Measurements from ENCODE around the gene ALDH1L1.
"Not testable (repeated sequence)": the region's sequence is repeated elsewhere in the genome, so short reads cannot be mapped to it uniquely, and the experiment has no call there.

The ALDH1L1 gene

DNA sequence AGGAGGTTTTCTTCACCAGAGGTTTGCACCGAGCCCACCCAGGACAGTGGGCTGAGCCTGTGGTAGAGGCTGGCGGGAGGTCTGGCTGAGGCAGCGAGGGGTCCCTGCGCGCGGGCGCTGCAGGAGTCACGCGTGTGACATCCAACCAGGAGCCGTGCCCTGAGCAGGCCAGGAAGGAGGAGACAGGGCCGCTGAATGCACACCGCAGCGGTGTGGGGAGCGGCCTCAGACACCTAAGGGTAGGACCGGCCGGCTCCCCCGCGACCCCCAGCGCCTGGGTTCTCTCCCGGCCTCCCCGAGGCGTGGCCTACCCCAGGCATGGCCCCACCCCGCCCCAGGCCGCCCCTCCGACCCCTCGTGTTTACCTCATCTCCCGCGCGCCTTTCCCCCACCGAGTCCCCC is 96.9 kb downstream of the ALDH1L1 start:
- DNase-seq (ENCODE audit: low read depth) = peak; percentile 58

DNA sequence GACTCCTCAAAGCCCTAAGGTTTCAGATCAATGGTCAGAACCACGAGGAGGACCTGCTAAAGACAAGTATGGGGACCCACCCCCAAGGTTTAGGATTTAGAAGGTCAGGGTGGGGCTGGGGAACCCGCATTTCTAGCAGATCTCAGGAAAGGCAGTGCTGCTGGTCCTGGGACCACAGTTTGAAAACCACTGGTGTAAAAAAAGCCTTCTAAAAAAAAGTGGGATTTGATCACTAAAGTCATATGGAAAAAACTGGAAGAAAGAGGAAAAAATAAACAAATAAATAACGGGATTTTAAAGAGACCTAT is 97.3 kb downstream of the ALDH1L1 start:
- DNase-seq (ENCODE audit: low read depth) = no peak

DNA sequence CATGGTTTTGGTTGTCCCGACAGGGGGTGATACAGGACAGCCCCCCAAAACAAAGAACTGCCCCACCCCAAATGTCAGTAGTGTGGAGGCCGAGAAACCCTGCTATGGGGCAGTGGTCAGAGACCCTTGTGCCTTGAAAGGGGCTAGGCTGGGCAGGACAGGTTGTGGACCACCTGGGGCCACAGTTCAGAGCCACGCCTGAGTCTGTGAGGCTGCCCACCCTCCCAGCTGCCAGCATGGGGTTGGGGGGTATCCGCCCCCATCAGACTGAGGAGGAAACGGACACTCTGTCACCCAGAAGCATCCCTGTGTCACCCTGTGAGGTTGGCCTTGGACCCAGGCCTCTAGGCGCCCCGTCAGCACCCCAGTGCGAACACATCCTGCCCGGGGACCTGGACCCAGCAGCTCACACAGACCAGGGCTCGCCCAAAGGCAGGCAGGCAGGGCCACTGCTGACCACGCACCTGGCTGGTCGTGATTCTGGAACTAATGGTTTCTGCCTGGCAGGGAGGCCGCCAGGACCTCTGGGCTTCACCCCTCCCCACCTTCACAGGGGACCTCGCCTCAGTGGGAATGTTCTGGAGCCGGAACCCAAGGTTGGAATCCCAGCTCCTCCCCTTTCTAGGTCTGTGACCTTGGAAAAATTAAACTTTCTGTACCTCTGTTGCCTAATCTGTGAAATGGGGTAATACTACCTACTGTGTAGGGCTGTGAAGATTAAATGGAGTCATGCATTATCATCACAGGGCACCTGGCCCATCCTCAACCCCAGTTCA is 97.8 kb downstream of the ALDH1L1 start:
- DNase-seq (ENCODE audit: low read depth) = no peak

DNA sequence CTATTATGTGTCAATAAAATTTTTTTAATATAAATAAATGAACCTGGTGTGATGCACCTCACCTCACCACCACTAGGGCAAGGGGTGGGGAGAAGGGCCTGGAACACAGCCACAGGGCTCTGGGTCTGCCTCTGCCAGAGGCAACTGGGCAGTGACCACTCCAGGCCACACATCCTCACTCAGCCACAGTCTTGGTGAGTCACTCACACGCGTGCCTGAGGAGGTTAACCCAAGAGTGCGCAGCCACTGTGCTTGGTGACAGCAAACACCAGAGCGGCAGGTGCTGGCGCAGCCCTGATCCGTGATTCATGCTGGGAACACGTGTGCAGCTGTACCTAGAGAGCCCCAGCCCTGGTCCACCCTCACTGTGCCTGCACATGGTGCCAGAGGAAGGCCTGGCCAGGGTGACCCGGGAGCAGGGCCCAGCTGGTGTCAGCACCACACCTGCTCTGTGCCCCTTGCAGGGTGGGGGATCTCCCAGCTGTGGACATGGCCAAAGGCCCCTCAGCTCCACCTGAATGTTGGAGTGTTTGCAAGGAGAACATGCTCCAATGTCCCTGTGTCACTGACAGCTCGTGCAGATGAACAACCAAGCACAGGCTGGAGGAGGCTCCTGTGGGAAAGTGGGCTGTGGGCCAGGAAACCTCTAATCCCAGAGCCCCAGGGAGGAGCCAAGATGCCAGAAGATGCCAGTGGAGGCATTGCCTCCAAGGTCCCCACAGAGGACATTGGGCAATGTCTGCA is 98.6 kb downstream of the ALDH1L1 start:
- peak; percentile 73 for DNase-seq (ENCODE audit: low read depth)

DNA sequence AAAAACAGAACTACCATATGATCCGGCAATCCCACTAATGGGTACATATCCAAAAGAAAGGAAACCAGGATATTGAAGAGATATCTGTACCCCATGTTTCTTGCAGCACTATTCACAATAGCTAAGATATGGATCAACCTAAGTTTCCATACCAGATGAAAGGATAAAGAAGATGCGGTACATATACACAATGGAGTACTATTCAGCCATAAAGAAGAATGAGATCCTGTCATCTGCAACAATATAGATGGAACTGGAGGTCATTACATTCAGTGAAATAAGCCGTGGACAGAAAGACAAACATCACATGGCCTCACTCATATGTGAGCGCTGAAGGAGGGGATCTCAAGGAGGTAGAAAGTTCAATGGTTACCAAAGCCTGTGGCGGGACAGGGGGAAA is 99.4 kb downstream of the ALDH1L1 start:
- no peak for DNase-seq (ENCODE audit: low read depth)

DNA sequence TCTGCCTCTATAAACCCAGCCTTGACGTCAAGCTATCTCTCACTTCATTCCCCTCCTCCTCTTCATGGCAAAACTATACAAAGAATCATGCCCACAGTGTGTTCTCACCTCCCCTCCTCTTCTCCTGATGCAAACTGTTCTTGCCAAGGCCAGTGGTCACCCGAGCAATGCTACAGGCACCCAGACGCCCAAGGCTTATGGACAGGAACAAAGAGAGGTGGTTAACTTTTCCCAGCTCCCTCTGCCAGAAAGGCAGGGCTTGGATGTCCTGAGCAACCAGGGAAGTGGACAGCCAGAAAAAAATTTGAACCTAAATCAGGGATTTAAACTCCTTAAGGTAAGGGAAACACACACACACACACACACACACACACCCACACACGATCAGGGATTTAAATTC is 101.5 kb downstream of the ALDH1L1 start:
- DNase-seq (ENCODE audit: low read depth) = no peak

DNA sequence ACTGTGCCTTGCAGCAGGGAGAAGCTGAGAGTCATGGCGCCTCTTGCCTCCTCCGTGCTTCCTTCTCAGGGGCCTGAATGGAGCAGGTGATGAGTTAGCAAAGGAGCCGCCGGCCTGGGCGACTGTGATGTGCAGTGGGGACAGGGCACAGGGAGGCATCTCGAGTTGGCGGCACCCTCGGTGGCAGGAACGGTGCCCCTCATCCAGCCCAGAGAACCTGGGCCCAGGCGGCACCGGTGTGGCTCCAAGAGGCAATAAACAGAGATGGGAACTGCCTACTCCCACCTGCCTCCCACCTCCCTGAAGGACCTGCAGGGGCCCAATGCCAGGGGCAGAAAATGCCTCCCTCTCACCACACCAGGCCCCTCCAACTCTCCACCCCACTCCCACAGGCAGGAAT is 102.6 kb downstream of the ALDH1L1 start:
- DNase-seq (ENCODE audit: low read depth) = no peak

DNA sequence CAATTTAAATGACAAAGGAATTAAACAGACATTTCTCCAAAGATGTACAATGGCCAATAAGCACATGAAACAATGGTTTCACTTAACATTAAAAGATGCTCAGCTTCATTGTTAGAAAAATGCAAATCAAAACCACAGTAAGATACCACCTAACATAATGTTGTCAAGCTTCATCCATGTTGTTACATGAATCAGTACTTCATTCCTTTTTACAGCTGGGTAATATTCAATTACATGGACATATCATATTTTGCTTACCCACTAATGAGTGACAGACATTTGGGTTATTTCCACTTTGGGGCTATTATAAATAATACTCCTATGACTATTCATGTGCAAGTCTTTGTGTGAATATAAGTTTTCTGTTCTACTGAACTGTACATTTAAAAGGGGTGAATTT is 104.2 kb downstream of the ALDH1L1 start:
- DNase-seq (ENCODE audit: low read depth) = no peak

DNA sequence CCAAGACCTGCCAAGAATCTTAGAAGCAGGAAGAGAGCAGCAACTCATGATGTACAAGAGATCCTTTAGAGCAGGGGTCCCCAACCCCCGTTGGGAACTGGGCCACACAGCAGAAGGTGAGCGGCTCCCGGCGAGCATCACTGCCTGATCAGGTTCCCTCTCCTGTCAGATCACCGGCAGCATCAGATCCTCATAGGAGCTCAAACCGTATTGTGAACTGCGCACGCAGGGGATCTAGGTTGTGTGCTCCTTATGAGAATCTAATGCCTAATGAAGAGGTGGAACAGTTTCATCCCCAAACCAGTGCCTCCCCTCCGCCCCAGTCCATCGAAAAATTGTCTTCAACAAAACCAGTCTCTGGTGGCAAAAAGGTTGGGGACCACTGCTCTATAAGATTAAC is 110.2 kb downstream of the ALDH1L1 start:
- DNase-seq (ENCODE audit: low read depth) = no peak

DNA sequence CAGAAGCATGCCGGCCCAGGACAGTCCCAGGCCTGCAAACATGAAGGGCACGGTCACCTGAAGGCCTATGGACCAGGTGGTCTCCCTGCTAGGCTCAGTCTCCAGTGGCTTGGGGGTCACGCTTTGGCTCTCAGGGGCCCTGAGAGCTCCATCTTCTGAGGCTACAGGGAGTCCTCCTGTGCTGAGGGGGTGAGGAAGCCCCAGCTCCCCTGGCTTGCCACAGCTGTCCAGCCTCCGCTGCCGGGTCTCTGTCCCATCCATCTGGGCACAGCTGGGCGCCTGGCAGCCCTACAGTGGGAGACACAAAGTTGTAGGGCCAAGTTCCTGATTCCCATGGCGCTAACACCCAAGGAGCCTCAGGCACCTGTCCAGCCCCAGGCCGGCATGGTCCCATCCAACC is 112.4 kb downstream of the ALDH1L1 start:
- no peak for DNase-seq (ENCODE audit: low read depth)

DNA sequence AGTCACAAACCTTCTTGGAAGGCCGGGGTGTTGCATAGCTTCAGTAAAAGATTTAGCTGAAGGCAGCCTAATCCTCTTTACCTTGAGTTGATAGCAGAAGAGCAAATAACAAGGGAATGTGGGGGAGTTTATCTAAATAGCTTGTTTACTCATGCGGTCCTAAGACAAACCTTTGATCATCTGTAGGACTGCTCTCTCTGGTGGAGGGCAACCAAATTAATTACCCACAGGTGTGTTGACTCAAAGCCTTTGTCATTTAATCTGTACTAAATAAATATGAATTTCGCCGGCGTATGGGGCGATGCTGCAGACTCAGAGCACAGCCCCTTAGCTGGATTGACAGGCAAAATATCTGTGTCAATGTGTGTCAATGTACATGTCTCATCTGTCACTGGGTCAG is 113.7 kb downstream of the ALDH1L1 start:
- DNase-seq (ENCODE audit: low read depth) = not testable (repeated sequence)

DNA sequence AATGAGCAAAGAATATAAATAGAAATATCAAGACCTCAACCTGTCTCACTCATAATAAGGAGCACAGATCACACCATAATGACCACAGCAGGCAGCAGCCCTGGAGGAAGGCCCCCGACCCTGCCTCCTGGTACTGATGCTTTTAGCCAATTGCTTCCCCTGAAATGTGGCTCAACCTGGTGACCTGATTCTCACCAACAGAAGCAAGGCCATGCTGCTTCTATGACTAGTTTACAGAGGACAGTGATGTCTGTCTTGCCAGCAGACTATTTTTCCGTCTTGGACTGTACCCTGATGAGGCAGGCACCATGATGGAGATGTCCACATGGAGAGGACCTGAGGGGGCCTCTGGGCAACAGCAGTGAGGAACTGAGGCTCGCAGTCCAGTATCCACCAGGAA is 114.5 kb downstream of the ALDH1L1 start:
- no peak for DNase-seq (ENCODE audit: low read depth)

DNA sequence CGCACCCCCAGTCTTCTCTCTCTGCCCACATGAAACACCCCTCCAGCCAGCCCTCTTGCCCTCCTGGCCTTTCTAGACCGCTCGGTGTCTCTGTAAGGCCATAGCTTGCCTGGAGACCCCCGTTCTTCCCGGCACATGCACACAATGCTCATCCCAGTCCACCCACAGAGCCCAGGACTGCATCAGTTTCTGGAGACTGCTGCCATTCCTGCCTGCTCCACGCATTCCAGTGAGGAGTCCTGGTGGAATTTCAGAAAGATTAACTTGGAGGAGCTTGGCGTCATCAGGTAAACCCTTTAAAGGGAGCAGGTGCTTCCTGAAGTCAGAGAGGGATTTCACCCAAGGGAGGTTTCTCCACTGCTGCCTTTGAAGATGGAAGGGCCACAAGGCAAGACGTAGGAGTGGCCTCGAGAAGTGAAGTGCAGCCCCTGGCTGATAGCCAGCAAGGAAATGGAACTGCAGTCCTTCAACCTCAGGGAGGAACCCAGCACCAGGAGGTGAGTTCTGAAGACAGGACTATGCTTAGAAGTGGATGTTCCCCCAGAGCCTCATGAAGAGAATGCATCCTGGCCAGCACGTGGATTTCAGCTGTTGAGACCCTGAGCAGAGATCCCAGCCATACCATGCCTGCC is 115.6 kb downstream of the ALDH1L1 start:
- DNase-seq (ENCODE audit: low read depth) = no peak

DNA sequence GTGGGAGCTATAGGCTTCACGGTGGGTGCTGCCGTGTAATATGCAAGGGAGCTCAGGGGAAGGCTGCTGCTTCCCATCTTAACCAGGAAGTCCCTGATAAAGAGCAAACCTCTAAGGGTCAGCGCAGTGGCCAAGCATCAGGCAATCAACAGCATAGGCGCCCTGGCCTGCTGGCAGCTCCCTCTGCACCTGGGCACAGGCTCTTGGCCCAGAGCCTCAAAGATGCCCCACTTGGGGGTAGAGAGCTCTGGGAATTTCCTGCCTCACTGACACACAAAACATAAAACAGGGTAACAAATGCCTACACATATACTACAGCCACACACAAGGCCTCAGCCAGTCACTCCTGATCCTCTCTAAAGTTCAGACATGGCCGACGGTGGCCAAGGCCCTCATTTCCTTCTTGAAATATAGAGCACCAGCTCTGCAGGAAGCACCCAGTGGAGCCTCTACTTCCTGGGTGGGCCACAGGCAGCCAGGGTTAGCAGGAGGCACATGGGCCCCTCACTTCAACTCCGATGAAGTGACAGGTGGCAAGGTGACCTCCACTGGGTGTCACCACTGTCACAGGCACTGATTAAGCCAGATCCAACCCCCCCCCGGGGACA is 116.9 kb downstream of the ALDH1L1 start:
- no peak for DNase-seq (ENCODE audit: low read depth)

DNA sequence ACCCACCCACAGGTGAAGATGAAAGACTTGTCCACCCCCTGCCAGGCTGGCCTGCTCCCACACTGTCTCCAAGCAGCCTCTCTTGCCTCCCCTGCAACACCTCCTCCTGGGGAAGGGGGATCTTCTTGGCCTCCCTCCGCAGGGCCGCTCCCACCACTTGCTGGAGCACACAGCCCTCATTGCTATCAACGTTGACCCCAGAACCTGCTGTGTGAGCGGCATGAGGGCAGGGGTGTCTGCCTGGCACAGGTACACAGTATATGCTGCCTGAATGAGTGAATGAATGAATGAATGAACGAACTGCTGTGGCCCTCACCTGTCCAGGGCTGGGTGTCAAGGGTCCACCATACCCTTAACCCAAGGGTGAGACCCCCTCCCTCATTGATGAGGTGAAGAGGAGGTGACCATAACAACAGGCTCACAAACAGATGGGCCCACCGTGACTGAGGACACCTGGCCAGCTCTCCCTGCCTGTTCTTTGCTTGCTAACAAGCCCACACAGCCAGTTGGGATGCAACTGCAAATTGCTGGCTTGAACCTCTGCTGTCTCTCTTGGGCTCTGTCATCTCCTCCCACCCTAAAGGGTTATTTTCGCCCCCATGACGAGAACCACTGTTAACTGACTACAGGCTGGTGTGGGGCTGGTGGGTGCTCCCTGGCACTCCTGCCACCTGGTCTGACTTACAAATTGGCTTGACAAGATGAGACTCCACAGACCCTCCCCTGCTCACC is 118.9 kb downstream of the ALDH1L1 start:
- no peak for DNase-seq (ENCODE audit: low read depth)

DNA sequence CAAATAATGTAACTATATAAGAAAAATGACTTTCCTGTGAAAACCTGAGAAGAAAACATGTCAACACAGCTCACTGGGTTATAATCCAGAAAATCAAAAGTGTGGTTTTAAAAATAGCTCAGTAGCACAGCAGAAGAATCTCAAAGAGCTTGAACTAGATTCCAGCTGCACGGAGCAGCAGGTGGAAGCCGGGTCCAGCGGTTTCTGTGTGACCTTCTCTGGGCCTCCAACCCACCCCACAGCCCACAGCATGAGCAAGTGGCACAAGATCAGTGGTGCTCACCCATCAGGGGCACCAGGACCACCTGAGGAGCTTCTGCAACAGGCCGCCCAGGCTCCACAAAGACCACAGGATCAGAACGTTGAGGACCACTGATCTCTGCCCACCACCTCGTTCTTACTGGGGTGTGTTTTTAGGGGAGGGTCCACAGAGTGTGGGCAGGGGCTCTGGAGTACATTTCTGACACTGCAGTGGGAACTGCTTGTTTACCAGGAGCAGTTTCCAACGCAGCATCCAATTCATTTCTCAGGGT is 119.7 kb downstream of the ALDH1L1 start:
- no peak for DNase-seq (ENCODE audit: low read depth)

DNA sequence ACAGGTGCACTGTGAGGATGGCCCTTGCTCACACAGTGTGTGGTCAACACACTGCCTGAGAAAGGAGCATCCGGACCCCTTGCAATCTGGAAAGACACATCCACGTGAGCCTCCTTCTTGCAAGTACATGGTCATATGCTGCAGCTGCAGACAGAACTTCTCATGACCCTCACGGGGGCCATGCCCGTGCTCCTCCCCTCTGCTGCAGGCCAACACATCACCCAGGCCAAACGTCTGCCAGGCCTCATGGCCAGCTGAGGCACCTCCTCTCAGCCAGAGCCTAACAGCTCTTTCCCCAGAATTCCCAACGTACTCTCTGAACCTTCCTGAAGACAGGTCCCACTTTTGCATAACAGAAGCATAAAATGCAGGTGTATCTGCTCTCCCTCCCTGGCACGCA is 121.7 kb downstream of the ALDH1L1 start:
- no peak for DNase-seq (ENCODE audit: low read depth)

DNA sequence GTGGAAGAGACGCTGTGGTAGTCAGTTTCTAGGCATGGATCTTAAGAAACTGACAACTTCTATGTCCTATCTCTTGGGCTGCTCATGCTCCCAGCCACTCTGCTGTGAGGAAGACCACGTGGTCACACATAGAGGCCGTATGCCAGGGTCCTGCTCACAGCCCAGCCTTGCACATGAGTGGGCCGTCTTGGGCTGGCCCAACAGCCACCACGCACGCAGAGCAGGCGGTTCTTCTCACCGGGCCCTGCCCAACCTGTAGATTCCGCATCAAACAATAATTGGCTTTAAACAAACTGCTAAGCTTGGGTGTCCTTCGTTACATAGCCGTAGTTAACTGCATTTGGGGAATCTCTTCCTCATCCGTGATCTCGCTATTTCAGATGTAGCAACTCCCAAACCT is 122.5 kb downstream of the ALDH1L1 start:
- DNase-seq (ENCODE audit: low read depth) = no peak

DNA sequence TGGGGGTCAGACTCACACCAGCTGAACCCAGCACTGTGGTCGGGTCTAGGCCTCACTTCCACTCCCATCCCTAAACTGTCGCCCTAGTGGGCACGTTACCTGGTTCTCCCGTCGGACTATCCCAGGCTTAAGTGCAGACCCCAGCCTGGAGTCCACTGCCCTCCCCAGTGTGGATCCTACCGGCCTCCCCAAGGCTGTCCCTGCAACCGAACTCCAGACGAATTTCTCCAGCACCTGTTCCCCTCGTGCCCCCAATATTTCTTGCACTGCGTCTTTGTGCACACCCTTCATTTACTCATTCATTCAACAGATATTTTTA is 122.9 kb downstream of the ALDH1L1 start:
- DNase-seq (ENCODE audit: low read depth) = no peak

DNA sequence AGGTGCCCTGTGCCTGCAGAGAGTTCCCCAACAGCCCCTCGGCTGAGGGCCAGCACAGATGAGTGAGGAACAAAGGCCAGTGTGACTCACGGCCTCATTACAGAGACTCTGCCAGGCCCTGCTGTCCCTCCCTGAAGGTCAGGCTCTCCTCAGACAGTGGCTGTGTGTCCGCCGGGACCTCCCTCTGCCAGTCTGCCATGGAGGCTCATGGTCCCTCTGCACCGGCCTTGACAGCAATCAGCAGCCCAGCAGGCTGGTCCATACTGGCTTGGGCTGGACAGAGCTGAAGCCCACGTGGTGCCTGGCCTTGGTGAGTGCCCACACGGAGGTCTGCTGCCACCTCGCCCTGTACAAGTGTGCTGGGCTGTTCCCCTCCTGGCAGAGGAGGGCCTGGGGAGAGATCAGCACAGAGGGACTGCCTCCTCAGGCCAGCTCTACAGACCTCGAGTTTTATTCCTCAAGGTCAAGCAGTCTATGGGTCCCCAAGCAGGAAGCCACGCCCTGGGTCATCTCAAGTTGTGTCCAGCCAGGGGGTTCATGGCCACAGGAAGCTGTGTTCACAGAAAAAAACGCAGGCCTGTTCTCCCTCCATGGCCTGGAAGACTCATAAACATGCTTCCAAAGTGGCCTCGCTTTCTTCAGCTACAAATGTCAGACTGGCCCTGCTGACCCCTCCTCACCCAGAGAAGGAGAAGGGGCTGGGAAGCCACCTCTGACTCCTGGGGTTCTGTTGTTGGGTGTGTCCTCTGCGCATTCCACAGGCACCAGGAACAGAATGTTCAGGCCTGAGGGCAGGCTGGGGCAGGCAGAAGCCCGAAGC is 123.5 kb downstream of the ALDH1L1 start:
- DNase-seq (ENCODE audit: low read depth) = peak; percentile 25

DNA sequence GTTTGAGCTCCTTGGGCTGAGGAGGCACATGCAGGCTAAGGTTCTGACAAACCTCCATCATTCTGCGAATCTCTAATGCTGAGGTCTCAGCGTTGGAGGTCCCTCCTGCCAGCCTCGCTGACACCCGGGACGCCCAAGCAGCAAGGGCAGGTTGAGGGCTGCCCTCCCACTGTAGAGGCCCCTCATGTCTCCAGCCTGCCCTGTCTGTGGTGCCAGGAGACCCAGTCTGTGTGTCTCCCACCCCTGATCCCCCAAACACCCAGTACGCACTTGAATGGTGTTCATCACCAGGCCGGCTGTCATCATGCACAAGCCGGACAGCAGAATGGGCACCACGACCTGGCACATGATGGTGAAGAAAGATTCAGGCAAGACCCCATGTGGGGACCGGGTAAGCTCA is 124.3 kb downstream of the ALDH1L1 start:
- DNase-seq (ENCODE audit: low read depth) = no peak
